ENCODE data around the gene DOCK11.
"Not testable (repeated sequence)": the region's sequence is repeated elsewhere in the genome, so short reads cannot be mapped to it uniquely, and the experiment has no call there.

Gene DOCK11

GRCh38 chrX:118582926-118583325 lies 87.3 kb downstream of the DOCK11 start:
- not testable (repeated sequence) for H3K4me1 ChIP-seq (ENCODE audit: control insufficient read depth, insufficient read depth, low read length); H3K9me3 ChIP-seq (replicated peaks; ENCODE audit: low read length); H3K27me3 ChIP-seq (ENCODE audit: control insufficient read depth, insufficient read depth, low read length); H3K4me2 ChIP-seq (ENCODE audit: low read length); H3K36me3 ChIP-seq (ENCODE audit: insufficient read depth, low read length); H3K9ac ChIP-seq (ENCODE audit: low read depth, low read length); H3K4me3 ChIP-seq (ENCODE audit: low read length)

- Histone ChIP-seq H3K4me1 (ENCODE audit: control insufficient read depth, insufficient read depth, low read length) (no peaks in the 10 kb centered on the region), H3K4me2 (ENCODE audit: low read length) (no peak overlapping the region), H3K9ac (ENCODE audit: low read depth, low read length) (no peak overlapping the region), H3K27me3 (ENCODE audit: control insufficient read depth, insufficient read depth, low read length) (no peaks in the 10 kb centered on the region), H3K9me3 (replicated peaks; ENCODE audit: low read length) (no peaks in the 10 kb centered on the region), H3K4me3 (ENCODE audit: low read length) (no peak overlapping the region), H3K36me3 (ENCODE audit: insufficient read depth, low read length) (no peaks in the 10 kb centered on the region)
Measured at GRCh38 chrX:118583781-118584180, 88.2 kb downstream of the DOCK11 start.

- H3K27me3 ChIP-seq (ENCODE audit: control insufficient read depth, insufficient read depth, low read length): no peaks in the 10 kb centered on the region
- H3K4me2 ChIP-seq (ENCODE audit: low read length): no peak overlapping the region
- H3K4me3 ChIP-seq (ENCODE audit: low read length): no peak overlapping the region
- H3K4me1 ChIP-seq (ENCODE audit: control insufficient read depth, insufficient read depth, low read length): no peaks in the 10 kb centered on the region
- no peaks in the 10 kb centered on the region for H3K9me3 ChIP-seq (replicated peaks; ENCODE audit: low read length)
- no peaks in the 10 kb centered on the region for H3K36me3 ChIP-seq (ENCODE audit: insufficient read depth, low read length)
- no peak overlapping the region for H3K9ac ChIP-seq (ENCODE audit: low read depth, low read length)
Measured at GRCh38 chrX:118585296-118585695, 89.7 kb downstream of the DOCK11 start.

GRCh38 chrX:118586206-118586605 lies 90.6 kb downstream of the DOCK11 start:
- H3K9me3 ChIP-seq (replicated peaks; ENCODE audit: low read length); H3K4me3 ChIP-seq (ENCODE audit: low read length); H3K4me1 ChIP-seq (ENCODE audit: control insufficient read depth, insufficient read depth, low read length); H3K36me3 ChIP-seq (ENCODE audit: insufficient read depth, low read length); H3K4me2 ChIP-seq (ENCODE audit: low read length); H3K27me3 ChIP-seq (ENCODE audit: control insufficient read depth, insufficient read depth, low read length); H3K9ac ChIP-seq (ENCODE audit: low read depth, low read length): not testable (repeated sequence)

GRCh38 chrX:118588715-118589114 lies 93.1 kb downstream of the DOCK11 start:
- Histone ChIP-seq H3K4me3 (ENCODE audit: low read length) (no peak overlapping the region), H3K4me2 (ENCODE audit: low read length) (no peak overlapping the region), H3K36me3 (ENCODE audit: insufficient read depth, low read length) (no peaks in the 10 kb centered on the region), H3K4me1 (ENCODE audit: control insufficient read depth, insufficient read depth, low read length) (no peaks in the 10 kb centered on the region), H3K9me3 (replicated peaks; ENCODE audit: low read length) (no peaks in the 10 kb centered on the region), H3K27me3 (ENCODE audit: control insufficient read depth, insufficient read depth, low read length) (no peaks in the 10 kb centered on the region), H3K9ac (ENCODE audit: low read depth, low read length) (no peak overlapping the region)

DNA sequence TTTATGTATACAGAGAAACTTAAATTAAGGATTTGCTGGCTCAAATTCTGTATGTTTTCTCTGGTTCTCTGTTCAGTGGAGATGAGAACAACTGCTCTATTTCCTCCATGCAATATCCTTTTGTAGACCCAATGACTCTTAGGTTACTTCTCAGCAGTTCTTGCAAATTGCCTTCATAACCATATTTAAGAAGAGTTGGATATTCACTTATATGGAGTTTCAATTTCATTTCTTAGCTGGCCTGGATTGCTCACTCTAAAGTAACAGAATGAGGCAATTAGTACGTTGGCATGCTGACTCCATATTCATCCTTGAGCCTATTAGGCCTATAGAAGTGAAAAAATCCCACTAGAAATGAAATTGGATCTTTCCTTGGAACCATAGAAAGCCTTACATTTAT lies 93.6 kb downstream of the DOCK11 start:
- no peak overlapping the region for H3K4me3 ChIP-seq (ENCODE audit: low read length)
- H3K27me3 ChIP-seq (ENCODE audit: control insufficient read depth, insufficient read depth, low read length): no peaks in the 10 kb centered on the region
- no peaks in the 10 kb centered on the region for H3K4me1 ChIP-seq (ENCODE audit: control insufficient read depth, insufficient read depth, low read length)
- H3K36me3 ChIP-seq (ENCODE audit: insufficient read depth, low read length): no peaks in the 10 kb centered on the region
- H3K4me2 ChIP-seq (ENCODE audit: low read length): no peak overlapping the region
- H3K9me3 ChIP-seq (replicated peaks; ENCODE audit: low read length): no peaks in the 10 kb centered on the region
- no peak overlapping the region for H3K9ac ChIP-seq (ENCODE audit: low read depth, low read length)

DNA sequence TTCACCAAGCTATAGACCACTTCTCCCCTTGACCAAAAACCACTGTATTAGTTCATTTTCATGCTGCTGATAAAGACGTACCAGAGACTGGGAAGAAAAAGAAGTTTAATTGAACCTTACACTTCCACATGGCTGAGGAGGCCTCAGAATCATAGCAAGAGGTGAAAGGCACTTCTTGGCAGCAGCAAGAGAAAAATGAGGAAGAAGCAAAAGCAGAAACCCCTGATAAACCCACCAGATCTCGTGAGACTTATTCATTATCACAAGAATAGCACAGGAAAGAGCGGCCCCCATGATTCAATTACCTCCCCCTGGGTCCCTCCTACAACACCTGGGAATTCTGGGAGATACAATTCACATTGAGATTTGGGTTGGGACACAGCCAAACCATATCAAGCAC lies 97.8 kb downstream of the DOCK11 start:
- no peaks in the 10 kb centered on the region for H3K27me3 ChIP-seq (ENCODE audit: control insufficient read depth, insufficient read depth, low read length)
- no peak overlapping the region for H3K9ac ChIP-seq (ENCODE audit: low read depth, low read length)
- no peaks in the 10 kb centered on the region for H3K36me3 ChIP-seq (ENCODE audit: insufficient read depth, low read length)
- no peak overlapping the region for H3K4me2 ChIP-seq (ENCODE audit: low read length)
- no peak overlapping the region for H3K4me3 ChIP-seq (ENCODE audit: low read length)
- H3K9me3 ChIP-seq (replicated peaks; ENCODE audit: low read length): no peaks in the 10 kb centered on the region
- peaks cover 5% of the 10 kb centered on the region for H3K4me1 ChIP-seq (ENCODE audit: control insufficient read depth, insufficient read depth, low read length)

DNA sequence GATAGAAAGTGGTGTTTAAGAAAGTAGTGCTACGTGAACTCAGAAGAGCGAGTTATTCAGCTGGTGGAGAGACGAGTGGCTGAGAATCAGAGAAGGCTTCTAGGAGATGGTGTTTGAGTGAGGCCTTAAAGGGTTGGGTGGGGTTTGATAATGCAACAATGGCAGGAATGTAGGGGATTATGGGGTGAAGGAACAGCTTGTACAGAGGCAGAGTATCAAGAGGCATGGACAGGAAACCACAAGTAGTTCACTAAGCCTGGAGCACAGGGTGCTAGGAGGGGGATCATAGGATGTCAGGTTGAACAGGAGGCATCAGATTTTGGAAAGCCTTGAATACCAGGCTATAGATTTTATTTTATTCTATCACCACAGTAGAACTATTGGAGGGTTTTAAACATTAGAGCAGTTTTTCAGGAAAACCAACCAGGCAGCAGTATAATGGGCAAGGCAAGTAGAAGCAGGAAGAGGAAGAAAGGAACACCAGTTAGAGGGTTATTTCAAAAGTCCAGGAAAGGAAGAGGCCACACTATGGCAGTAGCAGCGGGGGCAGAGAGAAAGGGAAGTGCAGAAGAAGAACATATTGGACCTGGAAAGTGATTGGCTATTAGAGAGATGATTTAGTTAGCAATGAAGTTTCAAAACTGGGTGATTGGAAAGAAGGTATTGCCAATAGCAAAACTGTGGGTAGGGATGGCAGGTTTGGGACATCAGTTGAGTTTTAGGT lies 99.2 kb downstream of the DOCK11 start:
- H3K27me3 ChIP-seq (ENCODE audit: control insufficient read depth, insufficient read depth, low read length): no peaks in the 10 kb centered on the region
- no peak overlapping the region for H3K4me3 ChIP-seq (ENCODE audit: low read length)
- H3K36me3 ChIP-seq (ENCODE audit: insufficient read depth, low read length): no peaks in the 10 kb centered on the region
- no peak overlapping the region for H3K9ac ChIP-seq (ENCODE audit: low read depth, low read length)
- H3K9me3 ChIP-seq (replicated peaks; ENCODE audit: low read length): no peaks in the 10 kb centered on the region
- no peak overlapping the region for H3K4me2 ChIP-seq (ENCODE audit: low read length)
- H3K4me1 ChIP-seq (ENCODE audit: control insufficient read depth, insufficient read depth, low read length): peaks cover 5% of the 10 kb centered on the region

DNA sequence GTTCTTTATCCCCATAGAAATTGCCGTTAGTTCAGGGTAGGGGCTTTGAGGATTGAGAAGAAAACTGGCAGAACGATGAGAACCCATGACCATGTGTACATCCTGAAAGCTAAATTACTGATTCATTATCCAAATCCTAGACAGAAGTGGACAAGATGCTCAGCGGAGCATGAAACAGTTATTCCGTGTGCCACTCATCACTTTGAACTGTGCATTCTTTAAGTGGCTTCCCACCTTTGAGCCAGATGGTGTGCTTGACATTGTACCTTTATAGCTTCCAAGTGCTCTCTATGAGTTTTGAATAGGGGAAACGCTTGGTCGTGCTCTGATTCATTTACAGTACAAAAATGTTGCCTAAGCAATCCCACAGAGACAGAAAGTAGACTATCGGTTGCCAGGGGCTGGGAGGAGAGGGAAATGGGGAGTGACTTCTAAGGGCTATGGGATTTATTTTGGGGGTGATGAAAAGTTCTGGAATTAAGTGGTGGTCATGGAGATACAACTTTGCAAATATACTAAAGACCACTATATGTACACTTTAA lies 100.0 kb downstream of the DOCK11 start:
- no peak overlapping the region for H3K9ac ChIP-seq (ENCODE audit: low read depth, low read length)
- no peaks in the 10 kb centered on the region for H3K27me3 ChIP-seq (ENCODE audit: control insufficient read depth, insufficient read depth, low read length)
- H3K36me3 ChIP-seq (ENCODE audit: insufficient read depth, low read length): no peaks in the 10 kb centered on the region
- H3K4me2 ChIP-seq (ENCODE audit: low read length): no peak overlapping the region
- H3K4me1 ChIP-seq (ENCODE audit: control insufficient read depth, insufficient read depth, low read length): peaks cover 5% of the 10 kb centered on the region
- no peaks in the 10 kb centered on the region for H3K9me3 ChIP-seq (replicated peaks; ENCODE audit: low read length)
- H3K4me3 ChIP-seq (ENCODE audit: low read length): no peak overlapping the region

GRCh38 chrX:118596390-118596789 lies 100.8 kb downstream of the DOCK11 start:
- H3K4me1 ChIP-seq (ENCODE audit: control insufficient read depth, insufficient read depth, low read length): peaks cover 5% of the 10 kb centered on the region
- no peak overlapping the region for H3K4me3 ChIP-seq (ENCODE audit: low read length)
- H3K9me3 ChIP-seq (replicated peaks; ENCODE audit: low read length): no peaks in the 10 kb centered on the region
- no peaks in the 10 kb centered on the region for H3K36me3 ChIP-seq (ENCODE audit: insufficient read depth, low read length)
- H3K27me3 ChIP-seq (ENCODE audit: control insufficient read depth, insufficient read depth, low read length): no peaks in the 10 kb centered on the region
- no peak overlapping the region for H3K9ac ChIP-seq (ENCODE audit: low read depth, low read length)
- no peak overlapping the region for H3K4me2 ChIP-seq (ENCODE audit: low read length)

DNA sequence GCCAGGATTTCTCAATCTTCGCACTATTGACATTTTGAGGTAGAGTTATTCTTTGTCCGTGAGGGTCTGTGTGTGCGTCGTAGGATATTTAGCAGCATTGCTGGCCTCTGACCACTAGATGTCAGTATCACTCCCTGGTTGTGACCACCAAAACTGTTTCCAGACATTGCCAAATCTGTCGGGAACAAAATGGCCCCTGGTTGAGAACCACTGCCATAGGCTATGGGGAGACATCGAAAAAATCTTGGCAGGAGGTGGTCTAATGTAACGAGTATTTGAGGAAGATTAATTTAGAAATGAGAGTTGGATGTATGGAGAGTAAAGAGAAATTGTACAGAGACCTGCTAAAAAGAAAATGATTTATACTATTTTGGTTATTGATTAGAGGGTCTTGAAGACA lies 108.4 kb downstream of the DOCK11 start:
- H3K4me3 ChIP-seq (ENCODE audit: low read length): no peak overlapping the region
- H3K9ac ChIP-seq (ENCODE audit: low read depth, low read length): no peak overlapping the region
- no peaks in the 10 kb centered on the region for H3K36me3 ChIP-seq (ENCODE audit: insufficient read depth, low read length)
- H3K4me2 ChIP-seq (ENCODE audit: low read length): peak overlapping the region; percentile 37
- no peaks in the 10 kb centered on the region for H3K4me1 ChIP-seq (ENCODE audit: control insufficient read depth, insufficient read depth, low read length)
- H3K9me3 ChIP-seq (replicated peaks; ENCODE audit: low read length): no peaks in the 10 kb centered on the region
- H3K27me3 ChIP-seq (ENCODE audit: control insufficient read depth, insufficient read depth, low read length): no peaks in the 10 kb centered on the region

- Histone ChIP-seq H3K9me3 (replicated peaks; ENCODE audit: low read length) (no peaks in the 10 kb centered on the region), H3K4me1 (ENCODE audit: control insufficient read depth, insufficient read depth, low read length) (no peaks in the 10 kb centered on the region), H3K4me3 (ENCODE audit: low read length) (no peak overlapping the region), H3K4me2 (ENCODE audit: low read length) (no peak overlapping the region), H3K27me3 (ENCODE audit: control insufficient read depth, insufficient read depth, low read length) (no peaks in the 10 kb centered on the region), H3K9ac (ENCODE audit: low read depth, low read length) (no peak overlapping the region), H3K36me3 (ENCODE audit: insufficient read depth, low read length) (no peaks in the 10 kb centered on the region)
Measured at GRCh38 chrX:118612290-118612689, 116.7 kb downstream of the DOCK11 start.

Data from skeletal muscle satellite cell (primary cell).